BE2C (cell line): ENCODE results near the gene CCL5.

ENCODE experiments used
- DNase-seq: peaks from one replicate; pipeline ENCODE4 v3.0.0-alpha.2; 2020
- H3K27me3 ChIP-seq: fragments of 250-450 bp; sonication (Bioruptor Pico); 2 replicates; pipeline ENCODE4 v1.5.1; 2020; ENCODE audit warnings: mild to moderate bottlenecking
- H3K36me3 ChIP-seq: fragments of 250-450 bp; sonication (Bioruptor Pico); 2 replicates; pipeline ENCODE4 v1.5.1; 2020; ENCODE audit warnings: mild to moderate bottlenecking
- H3K4me1 ChIP-seq: fragments of 250-450 bp; sonication (Bioruptor Pico); 2 replicates; pipeline ENCODE4 v1.5.1; 2020
- H3K4me3 ChIP-seq: 2 replicates; pipeline ENCODE4 v1.5.1; 2011; ENCODE audit warnings: low read depth, low read length
- H3K9me3 ChIP-seq: fragments of 250-450 bp; sonication (Bioruptor Pico); 2 replicates; pipeline ENCODE4 v1.5.1; 2020
- TF ChIP-seq, protein P1 (sequence below): IDR thresholded peaks from 2 replicates; pipeline ENCODE4 v1.5.1; 2012; ENCODE audit warnings: mild to moderate bottlenecking, low read depth, low read length

Gene CCL5

GRCh38 chr17:35889241-35889640, 9.1 kb upstream of the CCL5 start:
- no peak overlapping the region for H3K4me3 ChIP-seq
- H3K4me1 ChIP-seq = no peaks in the 10 kb centered on the region; the same call in 1 of the 2 replicates
- no peak for DNase-seq
- no peaks in the 10 kb centered on the region for H3K9me3 ChIP-seq
- H3K27me3 ChIP-seq = no peaks in the 10 kb centered on the region
- no peaks in the 10 kb centered on the region for H3K36me3 ChIP-seq
- TF ChIP-seq, protein P1, sequence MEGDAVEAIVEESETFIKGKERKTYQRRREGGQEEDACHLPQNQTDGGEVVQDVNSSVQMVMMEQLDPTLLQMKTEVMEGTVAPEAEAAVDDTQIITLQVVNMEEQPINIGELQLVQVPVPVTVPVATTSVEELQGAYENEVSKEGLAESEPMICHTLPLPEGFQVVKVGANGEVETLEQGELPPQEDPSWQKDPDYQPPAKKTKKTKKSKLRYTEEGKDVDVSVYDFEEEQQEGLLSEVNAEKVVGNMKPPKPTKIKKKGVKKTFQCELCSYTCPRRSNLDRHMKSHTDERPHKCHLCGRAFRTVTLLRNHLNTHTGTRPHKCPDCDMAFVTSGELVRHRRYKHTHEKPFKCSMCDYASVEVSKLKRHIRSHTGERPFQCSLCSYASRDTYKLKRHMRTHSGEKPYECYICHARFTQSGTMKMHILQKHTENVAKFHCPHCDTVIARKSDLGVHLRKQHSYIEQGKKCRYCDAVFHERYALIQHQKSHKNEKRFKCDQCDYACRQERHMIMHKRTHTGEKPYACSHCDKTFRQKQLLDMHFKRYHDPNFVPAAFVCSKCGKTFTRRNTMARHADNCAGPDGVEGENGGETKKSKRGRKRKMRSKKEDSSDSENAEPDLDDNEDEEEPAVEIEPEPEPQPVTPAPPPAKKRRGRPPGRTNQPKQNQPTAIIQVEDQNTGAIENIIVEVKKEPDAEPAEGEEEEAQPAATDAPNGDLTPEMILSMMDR = no peak

- TF ChIP-seq, protein P1 = no peak
- Histone ChIP-seq H3K27me3 (peaks cover 3% of the 10 kb centered on the region; the same call in 1 of the 2 replicates), H3K9me3 (no peaks in the 10 kb centered on the region), H3K36me3 (no peaks in the 10 kb centered on the region), H3K4me1 (no peaks in the 10 kb centered on the region), H3K4me3 (no peak overlapping the region)
- DNase-seq = no peak
Observed at GRCh38 chr17:35878361-35878760, 1.8 kb downstream of the CCL5 start.

DNA sequence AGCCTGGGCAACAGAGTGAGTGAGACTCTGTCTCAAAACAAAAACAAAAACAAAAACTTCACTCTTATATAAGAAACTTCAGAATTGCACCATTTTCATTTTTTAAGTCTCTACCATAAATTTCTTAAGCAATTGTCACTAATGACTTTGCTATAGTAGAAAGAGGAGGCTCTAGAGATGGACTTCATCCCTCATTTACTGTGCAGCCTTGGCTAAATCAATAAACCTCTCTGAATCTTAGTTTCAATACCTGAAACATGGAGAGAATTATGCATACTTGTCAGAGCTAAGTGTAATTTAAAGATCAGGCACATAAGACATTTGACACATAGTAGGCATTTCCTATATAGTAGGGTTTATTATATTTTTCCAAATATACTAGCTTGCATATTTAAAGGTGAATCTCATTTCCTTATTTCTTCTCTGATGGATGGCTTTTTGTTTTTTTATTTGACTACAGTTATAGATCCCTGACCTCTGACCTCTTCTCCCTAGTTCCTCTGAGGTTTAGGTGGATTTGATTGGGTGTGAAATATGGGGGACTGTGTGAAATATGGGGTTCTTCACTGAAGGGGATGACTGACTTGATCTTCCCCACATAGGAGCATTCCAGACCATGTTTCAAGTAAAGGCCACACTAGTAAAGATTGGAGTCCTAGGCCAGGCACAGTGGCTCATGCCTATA, 2.7 kb downstream of the CCL5 start:
- H3K9me3 ChIP-seq = no peaks in the 10 kb centered on the region
- H3K36me3 ChIP-seq = no peaks in the 10 kb centered on the region
- H3K4me3 ChIP-seq = no peak overlapping the region
- peaks cover 3% of the 10 kb centered on the region; the same call in 1 of the 2 replicates for H3K27me3 ChIP-seq
- no peak for DNase-seq
- TF ChIP-seq, protein P1 = no peak
- no peaks in the 10 kb centered on the region for H3K4me1 ChIP-seq

DNA sequence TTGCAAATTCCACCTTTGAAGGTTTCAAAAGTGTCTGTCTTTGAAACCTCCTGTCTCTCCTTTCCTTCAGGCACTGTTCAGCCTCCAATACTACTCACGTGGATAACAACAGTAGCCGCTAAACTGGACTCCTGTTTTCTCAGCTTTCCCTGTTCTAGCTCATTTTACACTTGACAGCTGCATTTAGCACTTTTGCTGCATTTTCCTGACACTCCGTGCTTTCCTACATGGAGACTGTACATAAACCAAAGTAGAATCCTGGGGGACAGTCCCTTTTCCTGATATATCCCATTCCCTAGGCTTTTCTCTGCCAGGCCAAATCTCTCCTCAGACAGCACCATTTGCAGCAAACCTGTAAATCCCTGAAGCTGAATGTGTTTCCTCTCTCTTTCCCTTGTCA, 3.6 kb downstream of the CCL5 start:
- H3K9me3 ChIP-seq = no peaks in the 10 kb centered on the region
- H3K4me3 ChIP-seq = no peak overlapping the region
- no peaks in the 10 kb centered on the region for H3K36me3 ChIP-seq
- no peaks in the 10 kb centered on the region for H3K4me1 ChIP-seq
- peaks cover 3% of the 10 kb centered on the region; the same call in 1 of the 2 replicates for H3K27me3 ChIP-seq
- TF ChIP-seq, protein P1 = no peak
- no peak for DNase-seq

DNA sequence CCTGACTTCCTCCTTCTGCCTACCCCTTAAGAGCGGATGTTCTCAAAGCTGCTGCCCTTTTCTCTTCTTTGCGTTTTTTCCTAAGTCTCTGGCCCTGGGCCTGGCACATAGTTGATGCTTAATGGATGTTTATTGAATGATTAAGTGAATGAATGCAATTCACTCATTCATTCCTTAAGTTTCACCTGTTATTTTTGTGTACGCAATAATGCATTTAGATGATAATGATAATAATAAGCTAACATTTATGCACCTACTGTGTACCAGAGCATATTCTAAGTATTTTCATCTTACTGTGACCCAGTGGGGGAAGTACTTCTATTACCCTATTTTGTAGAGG, 4.4 kb downstream of the CCL5 start:
- Histone ChIP-seq H3K36me3 (no peaks in the 10 kb centered on the region), H3K9me3 (no peaks in the 10 kb centered on the region), H3K27me3 (peaks cover 3% of the 10 kb centered on the region; the same call in 1 of the 2 replicates), H3K4me3 (no peak overlapping the region), H3K4me1 (no peaks in the 10 kb centered on the region)
- TF ChIP-seq, protein P1 = no peak
- DNase-seq = no peak

- DNase-seq = no peak
- Histone ChIP-seq H3K9me3 (no peaks in the 10 kb centered on the region), H3K36me3 (no peaks in the 10 kb centered on the region), H3K4me3 (no peak overlapping the region), H3K4me1 (no peaks in the 10 kb centered on the region), H3K27me3 (peaks cover 3% of the 10 kb centered on the region; the same call in 1 of the 2 replicates)
- TF ChIP-seq, protein P1 = no peak
Observed at GRCh38 chr17:35875072-35875799, 4.9 kb downstream of the CCL5 start.
